GM19452 (cell line): Measurements from ENCODE around the gene XPO4.
"Not testable (repeated sequence)": the region's sequence is repeated elsewhere in the genome, so short reads cannot be mapped to it uniquely, and the experiment has no call there.

Experiments used
- ATAC-seq: cut with Tn5 transposase; IDR thresholded peaks from one replicate; pipeline ENCODE4 v1.9.1; 2021; ENCODE audit not compliant: unreplicated experiment

The XPO4 gene

GRCh38 chr13:20902438-20903163 is at the start of gene XPO4:
Gene XPO4, minus strand, starts transcription at chr13:20902746. Its CDS starts 8 bp downstream, at chr13:20902738.
- peak; percentile 99 for ATAC-seq

DNA sequence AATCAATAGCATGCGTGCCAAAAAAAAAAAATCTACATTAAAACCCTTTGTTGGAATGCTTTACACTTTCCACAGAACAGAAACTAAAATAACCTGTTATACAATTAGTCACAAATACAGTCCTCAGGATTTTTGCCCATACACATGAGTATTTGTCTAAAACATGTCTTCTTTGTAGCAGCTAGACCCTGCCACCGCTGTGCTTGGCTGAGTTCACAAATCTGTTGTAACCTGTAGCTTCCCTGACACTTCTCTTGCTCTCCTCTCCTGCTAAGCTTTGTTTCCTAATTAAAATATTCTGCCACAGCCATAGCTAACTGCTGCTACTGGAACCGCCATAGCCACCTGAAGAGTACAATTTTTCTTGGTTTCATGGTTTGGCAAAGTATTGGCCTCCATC is 45.5 kb upstream of the XPO4 start:
- ATAC-seq: not testable (repeated sequence)

- ATAC-seq: no peak
Measured at GRCh38 chr13:20945952-20946383, 43.4 kb upstream of the XPO4 start.

DNA sequence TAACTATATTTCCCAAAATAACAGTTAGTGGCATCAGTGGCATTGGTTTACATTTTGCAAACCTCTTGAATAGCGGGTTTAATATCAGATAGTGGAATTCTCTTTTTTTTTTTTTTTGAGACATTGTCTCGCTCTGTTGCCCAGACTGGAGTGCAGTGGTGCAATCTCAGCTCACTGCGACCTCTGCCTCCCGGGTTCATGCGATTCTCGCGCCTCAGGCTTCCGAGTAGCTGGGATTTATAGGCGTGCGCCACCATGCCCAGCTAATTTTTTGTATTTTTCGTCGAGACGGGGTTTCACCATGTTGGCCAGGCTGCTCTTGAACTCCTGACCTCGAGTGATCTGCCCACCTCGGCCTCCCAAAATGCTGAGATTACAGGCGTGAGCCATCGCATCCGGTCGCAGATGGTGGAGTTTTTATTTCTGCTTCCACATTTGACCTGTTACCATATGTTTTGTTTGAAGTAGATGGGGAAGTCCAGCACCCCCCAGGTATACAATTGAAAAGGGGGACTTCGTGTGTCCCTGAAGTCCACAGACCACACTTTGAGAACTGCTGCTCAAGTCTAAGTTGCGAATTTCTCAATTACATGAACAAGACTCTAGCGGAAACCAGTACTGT is 40.5 kb upstream of the XPO4 start:
- ATAC-seq: no peak

DNA sequence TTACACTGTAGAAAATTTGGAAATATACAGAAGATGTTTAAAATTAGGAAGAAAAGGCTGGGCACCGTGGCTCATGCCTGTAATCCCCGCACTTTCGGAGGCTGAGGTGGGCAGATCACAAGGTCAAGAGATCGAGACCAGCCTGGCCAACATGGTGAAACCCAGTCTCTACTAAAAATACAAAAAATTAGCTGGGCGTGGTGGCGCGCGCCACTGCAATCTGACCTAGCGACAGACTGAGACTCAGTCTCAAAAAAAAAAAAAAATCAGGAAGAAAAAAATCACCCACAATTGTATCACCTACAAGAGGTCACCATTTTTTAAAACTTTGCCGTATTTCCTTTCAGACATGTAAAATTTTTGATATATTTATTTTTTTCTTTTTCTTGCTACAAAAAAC is 38.0 kb upstream of the XPO4 start:
- not testable (repeated sequence) for ATAC-seq

GRCh38 chr13:20940083-20940482 is 37.5 kb upstream of the XPO4 start:
- no peak for ATAC-seq

- ATAC-seq: no peak
Measured at GRCh38 chr13:20939662-20940061, 37.1 kb upstream of the XPO4 start.

- ATAC-seq: no peak
Measured at GRCh38 chr13:20938302-20938701, 35.8 kb upstream of the XPO4 start.

DNA sequence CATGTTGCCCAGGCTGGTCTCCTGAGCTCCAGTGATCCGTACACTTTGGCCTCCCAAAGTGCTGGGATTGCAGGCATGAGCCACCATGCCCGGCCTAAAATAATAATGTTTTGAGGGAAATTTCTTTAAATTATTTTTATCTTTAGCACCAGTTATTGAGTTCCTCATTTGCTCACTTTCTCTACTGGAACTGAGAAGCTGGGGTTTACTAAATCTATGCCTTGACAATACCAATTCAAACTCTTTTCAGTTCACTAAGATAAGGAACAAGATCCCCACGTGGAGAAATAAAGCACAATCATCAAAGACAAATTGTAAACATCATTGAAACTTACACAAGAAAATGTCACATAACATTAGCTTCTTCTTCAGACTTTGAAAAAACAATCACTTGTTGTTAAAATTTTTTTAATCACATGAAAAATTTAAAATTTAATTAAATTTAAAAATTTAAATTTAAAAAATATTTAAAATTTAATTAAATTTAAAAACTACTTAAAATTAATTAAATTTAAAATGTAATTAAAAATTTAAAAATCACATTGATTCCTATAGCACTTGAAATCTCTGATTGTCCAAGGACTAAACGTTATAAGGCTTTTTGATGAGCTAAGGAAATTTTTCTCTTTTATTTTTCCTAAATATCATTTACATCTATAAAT is 25.2 kb upstream of the XPO4 start:
- ATAC-seq: no peak

- not testable (repeated sequence) for ATAC-seq
Measured at GRCh38 chr13:20925395-20925790, 22.8 kb upstream of the XPO4 start.

DNA sequence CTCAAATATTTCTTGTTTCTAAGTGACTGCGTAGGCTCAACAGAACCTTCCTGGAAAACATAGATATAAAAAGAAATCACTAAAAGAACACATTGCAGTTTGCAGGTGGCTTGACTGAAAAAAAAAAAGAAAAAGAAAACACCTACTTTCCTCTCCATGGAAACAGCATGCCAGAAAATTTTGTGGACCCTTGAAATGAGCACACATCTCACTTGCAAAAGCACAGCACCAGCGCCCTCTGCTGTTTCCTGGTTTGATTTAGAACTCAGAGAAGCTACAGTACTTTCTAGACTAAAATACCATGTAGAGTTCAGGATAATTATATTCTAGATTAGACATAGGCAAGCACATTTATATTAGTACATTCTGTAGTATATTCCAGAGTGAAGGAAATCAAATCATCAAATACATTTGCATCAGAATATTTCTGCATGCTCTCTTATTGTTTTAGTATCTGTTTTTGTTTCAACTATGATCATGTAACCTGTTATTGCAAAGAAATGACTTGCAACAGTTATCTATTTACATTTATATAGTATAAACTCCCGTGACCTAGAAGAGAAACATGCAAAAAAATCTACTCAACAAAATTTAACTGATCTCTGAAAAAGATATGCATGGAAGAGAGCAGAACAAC is 22.3 kb upstream of the XPO4 start:
- no peak for ATAC-seq

DNA sequence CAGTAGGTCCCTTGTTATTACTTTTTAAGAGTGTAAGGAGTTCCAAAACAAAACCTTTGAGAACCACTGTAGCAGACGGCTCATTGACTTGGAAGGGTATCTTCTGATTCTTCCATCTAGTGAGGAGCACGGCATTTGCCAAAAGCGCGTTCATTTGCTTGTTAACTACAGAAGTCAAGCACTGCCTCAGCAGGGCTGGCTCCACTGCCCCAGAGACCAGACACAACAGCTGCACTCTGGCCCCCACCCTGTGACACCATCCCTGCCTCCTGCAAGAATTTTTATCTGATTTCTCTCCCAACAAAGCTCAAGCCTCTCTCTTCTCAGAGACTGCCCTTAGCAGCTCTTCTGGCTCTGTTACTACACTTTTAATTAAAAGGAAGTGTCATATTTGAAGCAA is 20.7 kb upstream of the XPO4 start:
- ATAC-seq: no peak

DNA sequence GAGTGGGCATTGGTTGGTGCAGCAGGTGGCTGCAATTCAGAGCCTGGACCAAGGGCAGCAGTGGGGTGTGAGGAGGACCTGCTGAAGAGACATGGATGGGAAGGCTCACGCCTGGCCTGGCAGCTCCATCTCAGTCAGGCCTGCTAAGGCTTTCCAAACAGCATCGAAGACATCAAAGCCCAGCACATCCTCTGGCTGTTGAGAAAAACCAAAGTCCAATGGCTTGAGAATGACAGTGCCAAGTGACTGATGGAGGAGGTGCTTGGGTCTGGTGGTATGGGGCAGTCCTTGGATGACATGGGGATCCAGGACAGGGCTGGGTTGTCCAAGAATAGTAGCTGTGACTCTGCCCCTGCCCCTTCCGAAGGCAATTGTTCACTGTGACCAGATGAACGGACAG is 19.0 kb upstream of the XPO4 start:
- ATAC-seq: no peak

GRCh38 chr13:20915676-20916075 is 13.1 kb upstream of the XPO4 start:
- not testable (repeated sequence) for ATAC-seq

GRCh38 chr13:20911037-20911436 is 8.5 kb upstream of the XPO4 start:
- ATAC-seq: no peak

DNA sequence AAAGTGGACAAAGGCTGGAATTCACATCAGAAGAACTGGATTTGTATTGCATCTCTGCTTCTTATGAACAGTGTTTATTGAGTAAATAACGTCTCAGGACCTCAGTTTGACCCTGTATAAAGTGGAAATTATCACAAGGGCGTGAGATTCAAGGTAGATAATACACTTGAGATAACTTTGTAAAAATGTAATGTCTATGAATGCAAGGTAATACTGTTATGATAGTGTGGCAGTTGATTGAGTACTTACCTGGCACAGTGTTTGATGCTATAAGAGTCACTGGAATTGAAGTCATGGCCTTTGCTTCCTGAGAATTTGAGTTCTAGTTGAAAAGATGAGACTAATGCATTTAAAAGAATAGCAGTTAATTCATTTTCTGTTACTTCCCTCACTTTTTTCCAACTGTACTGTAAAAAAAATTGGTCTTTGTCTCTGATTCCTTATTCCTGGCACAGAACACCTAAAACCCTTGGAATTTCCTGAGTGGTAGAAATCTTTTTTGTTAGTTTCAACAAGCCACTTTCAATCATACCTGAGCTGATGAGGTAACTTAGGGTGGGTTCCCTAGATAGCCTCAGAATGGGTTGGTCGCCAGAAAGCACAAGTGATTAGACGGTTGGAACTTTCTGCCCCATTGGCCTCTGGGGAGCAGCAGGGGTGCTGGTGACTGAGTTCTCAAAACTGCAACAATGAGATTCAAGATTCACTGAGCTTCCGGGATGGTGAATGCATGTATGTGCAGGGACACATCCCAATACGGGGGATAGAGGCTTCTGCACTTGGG is 6.4 kb upstream of the XPO4 start:
- ATAC-seq: no peak

- ATAC-seq: no peak
Measured at GRCh38 chr13:20904908-20905307, 2.4 kb upstream of the XPO4 start.

DNA sequence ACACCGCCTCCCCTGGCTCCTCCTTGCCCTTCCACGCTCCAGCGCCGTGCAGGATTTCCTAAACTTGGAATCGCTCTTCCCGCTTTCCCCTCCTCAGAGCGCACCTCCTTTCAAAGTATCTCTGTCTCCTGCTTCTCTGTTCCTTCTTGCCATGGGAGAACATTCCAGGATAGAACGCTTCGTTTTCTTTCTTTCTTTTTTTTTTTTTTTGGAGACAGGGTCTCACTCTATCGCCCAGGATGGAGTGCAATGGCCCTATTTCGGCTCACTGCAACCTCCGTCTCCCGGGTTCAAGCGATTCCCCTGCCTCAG is 574 bp upstream of the XPO4 start:
- ATAC-seq: no peak

DNA sequence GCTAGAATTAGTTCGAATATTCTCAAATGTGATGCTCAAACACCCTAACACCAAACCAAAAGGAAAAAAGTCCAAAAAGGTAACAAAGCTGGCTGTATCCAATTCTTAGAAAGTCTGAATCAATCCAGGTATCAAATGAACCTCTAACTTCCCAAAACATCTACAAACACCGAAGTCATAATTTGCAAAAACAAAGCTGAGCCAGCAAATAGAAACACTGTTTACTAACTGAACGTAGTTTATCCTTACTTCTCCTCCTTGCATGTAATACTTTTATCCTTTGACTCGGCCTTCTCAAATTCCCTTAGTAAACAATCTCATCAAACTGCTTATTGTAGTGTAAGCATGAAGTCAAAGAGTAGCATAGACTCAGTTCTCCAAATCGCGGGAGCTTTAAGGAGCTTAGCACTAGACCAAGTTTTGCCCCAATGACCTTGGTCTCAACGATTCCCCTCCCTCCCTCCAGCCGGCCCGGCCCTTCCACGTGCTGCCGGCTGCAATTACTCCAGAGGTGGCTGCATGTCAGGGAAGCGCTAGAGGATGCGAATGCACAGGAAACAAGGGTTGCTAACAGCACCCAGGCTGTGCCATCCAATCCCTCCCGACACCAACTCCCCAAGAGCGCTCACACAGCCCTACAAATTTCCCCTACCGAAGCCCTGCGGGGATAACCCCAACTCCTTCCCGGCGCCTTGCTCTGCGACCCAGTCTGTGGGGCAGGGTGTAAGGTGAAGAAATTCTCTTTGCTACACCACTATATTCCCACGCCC is 693 bp downstream of the XPO4 start:
- ATAC-seq: peak; percentile 23

DNA sequence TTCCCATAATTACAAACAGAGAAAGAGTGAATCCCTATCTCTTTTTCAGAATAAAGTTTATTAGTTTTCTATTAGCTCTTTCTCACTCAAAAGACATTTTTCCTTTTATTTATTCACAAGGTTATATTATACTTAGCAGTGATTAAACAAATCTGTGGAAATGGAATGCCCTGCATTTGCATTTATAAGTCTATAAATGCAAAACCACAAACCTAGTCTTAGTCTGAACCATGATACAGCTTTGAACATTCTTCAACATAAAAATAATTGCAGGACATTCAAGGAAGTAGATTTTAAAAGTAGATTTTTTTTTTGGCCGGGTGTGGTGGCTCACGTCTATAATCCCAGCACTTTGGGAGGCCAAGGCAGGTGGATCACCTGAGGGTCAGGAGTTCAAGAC is 8.3 kb downstream of the XPO4 start:
- ATAC-seq: no peak
